GM20431 (cell line): ENCODE data around the gene HIGD1A.

Source experiments
- in situ Hi-C: fragments of 300-500 bp; cut with MseI, MboI; formaldehyde crosslinking; loops from one replicate; pipeline ENCODE4 v1.15.0; 2020; ENCODE audit warnings: low sequenced_read_pairs; ENCODE audit not compliant: unreplicated experiment

Gene HIGD1A

GRCh38 chr3:42742688-42743087 lies 61.6 kb downstream of the HIGD1A start:
- in situ Hi-C loops, result loop anchor here (10.0 kb wide), 1 partner anchor 188 kb away; no protein-coding TSS in a partner anchor

GRCh38 chr3:42742259-42742658 lies 62.0 kb downstream of the HIGD1A start:
- in situ Hi-C loops, result loop anchor here (10.0 kb wide), 1 partner anchor 187 kb away; no protein-coding TSS in a partner anchor

GRCh38 chr3:42741796-42742195 lies 62.5 kb downstream of the HIGD1A start:
- in situ Hi-C loops, result loop anchor here (10.0 kb wide), 1 partner anchor 187 kb away; no protein-coding TSS in a partner anchor

- in situ Hi-C loops, result loop anchor here (10.0 kb wide), 1 partner anchor 185 kb away; no protein-coding TSS in a partner anchor
Observed at GRCh38 chr3:42739401-42740158, 64.7 kb downstream of the HIGD1A start.

- in situ Hi-C loops, result no loop called here
Observed at GRCh38 chr3:42736531-42736930, 67.8 kb downstream of the HIGD1A start.

GRCh38 chr3:42736081-42736480 lies 68.2 kb downstream of the HIGD1A start:
- in situ Hi-C loops, result no loop called here

GRCh38 chr3:42735615-42736014 lies 68.7 kb downstream of the HIGD1A start:
- in situ Hi-C loops, result no loop called here

GRCh38 chr3:42735019-42735418 lies 69.3 kb downstream of the HIGD1A start:
- in situ Hi-C loops, result no loop called here

GRCh38 chr3:42734263-42734860 lies 69.9 kb downstream of the HIGD1A start:
- in situ Hi-C loops, result no loop called here

- in situ Hi-C loops, result no loop called here
Observed at GRCh38 chr3:42733501-42734262, 70.6 kb downstream of the HIGD1A start.
